IMR-90 (cell line): Measurements from ENCODE around the gene RUSF1. TPM values are rescaled to one million over a fixed set of nuclear protein-coding genes. Genes with fewer than 3 reads are reported as not detected.

Experiments
- ATAC-seq: fragments of 200-7000 bp; cut with Tn5 transposase; 2 replicates; pipeline ENCODE4 v1.9.1; 2020; ENCODE audit warnings: low read depth, mild to moderate bottlenecking, moderate library complexity
- BruUV-seq: library from RNA; stranded (reverse); fragments of 400-500 nt; replicated peaks from 2 replicates; lab custom pipeline; 2021; lab: Mats Ljungman, UMichigan
- CTCF ChIA-PET: fragments of 300-600 bp; formaldehyde crosslinking; extraction: SDS; loops from one replicate; lab custom pipeline; 2021; ENCODE audit warnings: antibody characterized with exemption; lab: Yijun Ruan, JAX
- POLR2A ChIA-PET: fragments of 300-600 bp; sonication (Branson Sonifier 250); formaldehyde crosslinking; loops from one replicate; lab custom pipeline; 2022; ENCODE audit warnings: antibody characterized with exemption; ENCODE audit not compliant: unreplicated experiment; lab: Charles Lee
- DNase-seq: peaks from one replicate; pipeline ENCODE4 v3.0.0; 2013
- H2AFZ ChIP-seq: replicated peaks from 2 replicates; pipeline ENCODE3; 2013; ENCODE audit warnings: low read length, mild to moderate bottlenecking; ENCODE audit not compliant: poor library complexity
- H2AK5ac ChIP-seq: 2 replicates; pipeline ENCODE4 v1.6.1; 2013; ENCODE audit warnings: low read depth, low read length, inconsistent platforms
- H2AK9ac ChIP-seq: replicated peaks from 2 replicates; pipeline ENCODE3; 2013; ENCODE audit warnings: mild to moderate bottlenecking, low read depth, low read length, moderate library complexity; ENCODE audit not compliant: poor library complexity
- H2BK120ac ChIP-seq: 2 replicates; pipeline ENCODE4 v1.6.1; 2013; ENCODE audit warnings: low read depth, low read length, inconsistent platforms
- H2BK15ac ChIP-seq: 3 replicates; pipeline ENCODE4 v1.6.1; 2013; ENCODE audit warnings: low read depth, low read length, inconsistent platforms
- H2BK20ac ChIP-seq: 2 replicates; pipeline ENCODE4 v1.6.1; 2013; ENCODE audit warnings: low read depth, mild to moderate bottlenecking, inconsistent platforms, low read length, moderate library complexity
- H2BK5ac ChIP-seq: 2 replicates; pipeline ENCODE4 v1.6.1; 2013; ENCODE audit warnings: mild to moderate bottlenecking, low read depth, low read length, inconsistent platforms; ENCODE audit not compliant: poor library complexity, severe bottlenecking
- H3K14ac ChIP-seq: replicated peaks from 2 replicates; pipeline ENCODE4 v1.6.1; 2013; ENCODE audit warnings: low read depth, low read length, inconsistent platforms
- H3K18ac ChIP-seq: 2 replicates; pipeline ENCODE4 v1.6.1; 2013; ENCODE audit warnings: low read depth, low read length, control low read depth
- H3K23ac ChIP-seq: 2 replicates; pipeline ENCODE4 v1.6.1; 2013; ENCODE audit warnings: low read depth, low read length, inconsistent platforms
- H3K27ac ChIP-seq: 2 replicates; pipeline ENCODE4 v1.5.1; 2013; ENCODE audit warnings: mild to moderate bottlenecking, control low read depth, low read length; ENCODE audit not compliant: insufficient read depth
- H3K27me3 ChIP-seq: 2 replicates; pipeline ENCODE4 v1.6.1; 2013; ENCODE audit warnings: low read length; ENCODE audit not compliant: control insufficient read depth, insufficient read depth
- H3K36me3 ChIP-seq: 2 replicates; pipeline ENCODE4 v1.6.1; 2013; ENCODE audit warnings: low read length, mixed read lengths; ENCODE audit not compliant: control insufficient read depth, insufficient read depth
- H3K4ac ChIP-seq: 2 replicates; pipeline ENCODE4 v1.6.1; 2013; ENCODE audit warnings: low read depth, low read length, inconsistent platforms
- H3K4me1 ChIP-seq: 2 replicates; pipeline ENCODE4 v1.6.1; 2013; ENCODE audit warnings: low read length, mixed read lengths; ENCODE audit not compliant: control insufficient read depth, insufficient read depth
- H3K4me2 ChIP-seq: 2 replicates; pipeline ENCODE4 v1.6.1; 2013; ENCODE audit warnings: low read depth, mild to moderate bottlenecking, control low read depth, low read length, moderate library complexity
- H3K4me3 ChIP-seq: 2 replicates; pipeline ENCODE4 v1.5.1; 2013; ENCODE audit warnings: low read depth, mild to moderate bottlenecking, control low read depth, low read length, moderate library complexity; ENCODE audit not compliant: insufficient read depth
- H3K56ac ChIP-seq: 2 replicates; pipeline ENCODE4 v1.6.1; 2013; ENCODE audit warnings: low read length, inconsistent platforms; ENCODE audit not compliant: insufficient read depth; ENCODE audit errors: extremely low read depth
- H3K79me1 ChIP-seq, 2 experiments: 2 replicates each; pipeline ENCODE4 v1.6.1; 2013; ENCODE audit warnings: low read length in 2 of 2, inconsistent platforms in 1 of 2, low read depth in 1 of 2
- H3K9ac ChIP-seq: 2 replicates; pipeline ENCODE4 v1.6.1; 2013; ENCODE audit warnings: low read depth, low read length, control low read depth
- H3K9me1 ChIP-seq: 2 replicates; pipeline ENCODE4 v1.6.1; 2013; ENCODE audit warnings: low read length, inconsistent platforms; ENCODE audit not compliant: insufficient read depth
- H3K9me3 ChIP-seq: 2 replicates; pipeline ENCODE4 v1.6.1; 2013; ENCODE audit warnings: low read length; ENCODE audit not compliant: control insufficient read depth, insufficient read depth
- H4K20me1 ChIP-seq: 2 replicates; pipeline ENCODE4 v1.6.1; 2013; ENCODE audit warnings: low read length, inconsistent platforms; ENCODE audit not compliant: insufficient read depth
- H4K5ac ChIP-seq: 2 replicates; pipeline ENCODE4 v1.6.1; 2013; ENCODE audit warnings: mild to moderate bottlenecking, low read depth, low read length, control low read depth
- H4K8ac ChIP-seq, 2 experiments: 2 replicates each; pipeline ENCODE4 v1.6.1; 2013; ENCODE audit warnings: low read depth in 2 of 2, low read length in 2 of 2, control low read depth in 1 of 2, inconsistent platforms in 1 of 2
- H4K91ac ChIP-seq: 2 replicates; pipeline ENCODE4 v1.6.1; 2013; ENCODE audit warnings: low read depth, low read length, inconsistent platforms; ENCODE audit not compliant: insufficient read depth
- BHLHE40 ChIP-seq: fragments of 150-350 bp; IDR thresholded peaks from 2 replicates; pipeline ENCODE4 v1.6.1; 2016; ENCODE audit warnings: mild to moderate bottlenecking, low read depth, low read length
- CEBPB ChIP-seq: IDR thresholded peaks from 2 replicates; pipeline ENCODE4 v1.6.1; 2012; ENCODE audit warnings: low read depth, low read length, improper control_type of control experiment
- CHD1 ChIP-seq: IDR thresholded peaks from 2 replicates; pipeline ENCODE4 v1.6.1; 2012; ENCODE audit warnings: low read depth, low read length, improper control_type of control experiment
- FOS ChIP-seq: fragments of 150-350 bp; IDR thresholded peaks from 2 replicates; pipeline ENCODE4 v1.6.1; 2016; ENCODE audit warnings: low read depth, low read length
- MAFK ChIP-seq: IDR thresholded peaks from 2 replicates; pipeline ENCODE4 v1.6.1; 2012; ENCODE audit warnings: low read depth, low read length, improper control_type of control experiment
- MAZ ChIP-seq: IDR thresholded peaks from 2 replicates; pipeline ENCODE4 v1.6.1; 2012; ENCODE audit warnings: low read depth, mild to moderate bottlenecking, low read length, improper control_type of control experiment, moderate library complexity, borderline replicate concordance
- POLR2A ChIP-seq: IDR thresholded peaks from 2 replicates; pipeline ENCODE4 v1.6.1; 2012; ENCODE audit warnings: mild to moderate bottlenecking, low read depth, low read length
- RAD21 ChIP-seq: IDR thresholded peaks from 2 replicates; pipeline ENCODE4 v1.6.1; 2012; ENCODE audit warnings: low read length, improper control_type of control experiment
- RFX5 ChIP-seq: IDR thresholded peaks from 2 replicates; pipeline ENCODE4 v1.8.0; 2012; ENCODE audit warnings: low read depth, mild to moderate bottlenecking, low read length, moderate library complexity
- dilution Hi-C: fragments of 300-500 bp; cut with HindIII; formaldehyde crosslinking; loops from one replicate; pipeline ENCODE4 v1.14.3; 2018; ENCODE audit warnings: low sequenced_read_pairs; ENCODE audit not compliant: unreplicated experiment
- in situ Hi-C: fragments of 300-500 bp; cut with MboI; formaldehyde crosslinking; loops from 3 replicates; pipeline ENCODE4 v1.14.3; 2019; ENCODE audit warnings: low sequenced_read_pairs, inconsistent platforms, mixed read lengths
- intact Hi-C: fragments of 100-400 bp; cut with micrococcal nuclease; formaldehyde crosslinking; loops from 2 replicates; pipeline ENCODE4 v1.10.0; 2022
- polyA plus RNA-seq, 3 experiments: library from polyadenylated mRNA; depleted of rRNA; stranded (reverse); fragments of >200 nt; gene quantifications; 2 replicates each; pipeline ENCODE4 v1.2.3, GENCODE V29; 2012; ENCODE audit warnings: low replicate concordance in 1 of 3
- total RNA-seq: library from RNA; depleted of rRNA; stranded (reverse); fragments of >200 nt; gene quantifications from 2 replicates; pipeline ENCODE4 v1.2.3, GENCODE V29; 2012
- TF ChIP-seq, protein P1 (sequence below): fragments of 150-350 bp; IDR thresholded peaks from 2 replicates; pipeline ENCODE4 v1.6.1; 2016; ENCODE audit warnings: low read depth, mild to moderate bottlenecking, low read length, moderate library complexity, borderline replicate concordance

The RUSF1 gene
- total and polyA plus RNA-seq, 2 of the 4 experiments (the other 2 are of a cell fraction): 22.9 to 65.0 TPM

DNA sequence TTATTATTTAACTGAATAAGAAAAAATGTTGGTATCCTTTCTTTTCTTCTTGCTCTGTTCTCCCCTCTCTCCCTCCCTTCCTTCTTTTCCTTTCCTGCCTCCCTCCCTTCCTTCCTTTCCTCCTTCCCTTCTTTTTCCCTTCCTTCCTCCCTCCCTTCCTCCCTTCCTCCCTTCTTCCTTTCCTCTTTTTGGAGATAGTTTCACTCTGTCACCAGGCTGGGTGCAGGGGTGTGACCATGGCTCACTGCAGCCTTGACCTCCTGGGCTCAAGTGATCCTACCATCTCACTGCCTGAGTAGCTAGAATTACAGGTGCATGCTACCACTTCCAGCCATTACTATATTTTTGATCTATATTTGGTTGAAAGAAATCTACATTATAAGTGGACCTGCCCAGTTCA is 5.7 kb upstream of the RUSF1 start:
- DNase-seq: no peak
- H3K27me3 ChIP-seq: no peaks in the 10 kb centered on the region
- H2BK20ac ChIP-seq: no peak overlapping the region
- H3K4ac ChIP-seq: no peak overlapping the region
- H3K23ac ChIP-seq: no peak overlapping the region
- 0 out of 2 replicates have a peak, but pooled peaks cover 2% of the 10 kb centered on the region for H3K9me1 ChIP-seq
- H3K4me3 ChIP-seq: no peak overlapping the region
- no peaks in the 10 kb centered on the region for H4K20me1 ChIP-seq
- no peak overlapping the region for H2AFZ ChIP-seq
- BruUV-seq: no TSS peak
- dilution Hi-C loops (no loop called here), in situ Hi-C loops (loop anchor here (25.0 kb wide), 1 partner anchor 198 kb away; a partner anchor contains a TSS), intact Hi-C loops (no loop called here)
- H4K8ac ChIP-seq: no peak overlapping the region
- no peak for ATAC-seq
- H3K9me3 ChIP-seq: peaks cover 1% of the 10 kb centered on the region; the same call in 1 of the 2 replicates
- no peaks in the 10 kb centered on the region for H3K36me3 ChIP-seq
- H3K27ac ChIP-seq: no peak overlapping the region
- peaks cover 2% of the 10 kb centered on the region for H3K4me1 ChIP-seq
- H2BK15ac ChIP-seq: no peak overlapping the region
- no peak overlapping the region for H3K56ac ChIP-seq
- H3K79me1 ChIP-seq: peaks cover 0 to 7% of the 10 kb centered on the region in 2 experiments; a peak in 2 of 4 replicates
- ChIA-PET POLR2A (no interaction called here), CTCF (no interaction called here)
- H2BK5ac ChIP-seq: no peak overlapping the region
- no peak overlapping the region for H4K5ac ChIP-seq
- H2AK9ac ChIP-seq: no peak overlapping the region
- H3K4me2 ChIP-seq: no peak overlapping the region
- TF ChIP-seq MAFK (no peak), CEBPB (no peak), FOS (no peak), MAZ (no peak), CHD1 (no peak), POLR2A (no peak), BHLHE40 (no peak), RFX5 (no peak), RAD21 (no peak)
- TF ChIP-seq, protein P1, sequence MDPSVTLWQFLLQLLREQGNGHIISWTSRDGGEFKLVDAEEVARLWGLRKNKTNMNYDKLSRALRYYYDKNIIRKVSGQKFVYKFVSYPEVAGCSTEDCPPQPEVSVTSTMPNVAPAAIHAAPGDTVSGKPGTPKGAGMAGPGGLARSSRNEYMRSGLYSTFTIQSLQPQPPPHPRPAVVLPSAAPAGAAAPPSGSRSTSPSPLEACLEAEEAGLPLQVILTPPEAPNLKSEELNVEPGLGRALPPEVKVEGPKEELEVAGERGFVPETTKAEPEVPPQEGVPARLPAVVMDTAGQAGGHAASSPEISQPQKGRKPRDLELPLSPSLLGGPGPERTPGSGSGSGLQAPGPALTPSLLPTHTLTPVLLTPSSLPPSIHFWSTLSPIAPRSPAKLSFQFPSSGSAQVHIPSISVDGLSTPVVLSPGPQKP: no peak
- H3K14ac ChIP-seq: no peak overlapping the region
- no peak overlapping the region for H3K18ac ChIP-seq
- no peak overlapping the region for H4K91ac ChIP-seq
- no peak overlapping the region for H2BK120ac ChIP-seq
- H3K9ac ChIP-seq: no peak overlapping the region
- H2AK5ac ChIP-seq: no peak overlapping the region
